ENCODE data around the gene SDK2. TPM values are rescaled to one million over a fixed set of nuclear protein-coding genes. Genes with fewer than 3 reads are reported as not detected.

SDK2 gene
- total and polyA plus RNA-seq, 2 of the 4 experiments (the other 2 are of a cell fraction): under 0.01 to 0.03 TPM

- BruUV-seq (replicated peaks): no TSS peak
- H2AFZ ChIP-seq (replicated peaks; ENCODE audit: low read length, poor library complexity): no peak overlapping the region
- no peak overlapping the region for H2BK120ac ChIP-seq (ENCODE audit: low read depth, low read length)
- no peak overlapping the region for H3K56ac ChIP-seq (ENCODE audit: extremely low read depth, insufficient read depth, low read length)
- H3K36me3 ChIP-seq (ENCODE audit: control insufficient read depth, insufficient read depth, low read length): no peaks in the 10 kb centered on the region
- H3K18ac ChIP-seq (ENCODE audit: low read depth, low read length): no peak overlapping the region
- no peak overlapping the region for H2BK20ac ChIP-seq (ENCODE audit: low read depth, low read length)
- no peak overlapping the region for H3K14ac ChIP-seq (replicated peaks; ENCODE audit: low read depth, low read length)
- H3K4me3 ChIP-seq (ENCODE audit: insufficient read depth, low read depth, low read length): no peak overlapping the region
- H2BK15ac ChIP-seq (ENCODE audit: low read depth, low read length): no peak overlapping the region
- H3K4me2 ChIP-seq (ENCODE audit: low read depth, low read length): no peak overlapping the region
- H3K4me1 ChIP-seq (ENCODE audit: control insufficient read depth, insufficient read depth, low read length): no peaks in the 10 kb centered on the region
- no peaks in the 10 kb centered on the region for H3K27me3 ChIP-seq (ENCODE audit: control insufficient read depth, insufficient read depth, low read length)
- no peak overlapping the region for H4K8ac ChIP-seq (ENCODE audit: low read depth in 2 of 2, low read length in 2 of 2)
- in situ Hi-C loops (cut with MboI; ENCODE audit: low sequenced_read_pairs) (no loop called here), intact Hi-C loops (cut with micrococcal nuclease) (no loop called here), dilution Hi-C loops (cut with HindIII; ENCODE audit: low sequenced_read_pairs, unreplicated experiment) (no loop called here)
- H4K5ac ChIP-seq (ENCODE audit: low read depth, low read length): no peak overlapping the region
- H3K9ac ChIP-seq (ENCODE audit: low read depth, low read length): no peak overlapping the region
- no peak overlapping the region for H2AK9ac ChIP-seq (replicated peaks; ENCODE audit: low read depth, low read length, poor library complexity)
- H3K9me1 ChIP-seq (ENCODE audit: insufficient read depth, low read length): no peaks in the 10 kb centered on the region
- no peak overlapping the region for H3K27ac ChIP-seq (ENCODE audit: insufficient read depth, low read length)
- H2AK5ac ChIP-seq (ENCODE audit: low read depth, low read length): no peak overlapping the region
- POLR2A ChIA-PET (ENCODE audit: unreplicated experiment): no interaction called here
- no peaks in the 10 kb centered on the region; the same call in 1 of the 2 replicates for H3K9me3 ChIP-seq (ENCODE audit: control insufficient read depth, insufficient read depth, low read length)
- H4K91ac ChIP-seq (ENCODE audit: insufficient read depth, low read depth, low read length): no peak overlapping the region
- CTCF ChIA-PET: no interaction called here
- no peaks in the 10 kb centered on the region for H3K79me1 ChIP-seq (ENCODE audit: low read depth in 1 of 2, low read length in 2 of 2)
- TF ChIP-seq RAD21 (IDR thresholded peaks at IDR 0.05; ENCODE audit: low read length) (no peak), CTCF (conservative IDR thresholded peaks at IDR 0.05; ENCODE audit: low read depth, low read length) (no peak), ELK1 (IDR thresholded peaks at IDR 0.05; ENCODE audit: borderline replicate concordance, low read depth, low read length) (no peak), CHD1 (IDR thresholded peaks at IDR 0.05; ENCODE audit: low read depth, low read length) (no peak), CEBPB (IDR thresholded peaks at IDR 0.05; ENCODE audit: low read depth, low read length) (no peak)
- DNase-seq: no peak
- ATAC-seq (ENCODE audit: low read depth): no peak
- no CpG with 5 or more reads among the region's 2 CpGs for WGBS, 2 experiments (ENCODE audit: extremely low coverage in 2 of 2, insufficient read length in 1 of 2)
- H2BK5ac ChIP-seq (ENCODE audit: low read depth, low read length, poor library complexity, severe bottlenecking): no peak overlapping the region
- H3K4ac ChIP-seq (ENCODE audit: low read depth, low read length): no peak overlapping the region
- H3K23ac ChIP-seq (ENCODE audit: low read depth, low read length): no peak overlapping the region
- H4K20me1 ChIP-seq (ENCODE audit: insufficient read depth, low read length): no peaks in the 10 kb centered on the region
Measured at GRCh38 chr17:73632513-73632912, 11.7 kb downstream of the SDK2 start.
